GM21526 (cell line): ENCODE data around the gene CNGA2.

Experiments
- ATAC-seq: cut with Tn5 transposase; IDR thresholded peaks from one replicate; pipeline ENCODE4 v1.9.1; 2021; ENCODE audit warnings: moderate library complexity; ENCODE audit not compliant: unreplicated experiment, low FRiP score

CNGA2 gene

GRCh38 chrX:151746502-151746901 is 12.0 kb downstream of the CNGA2 start:
- no peak for ATAC-seq

GRCh38 chrX:151750511-151750910 is 16.0 kb downstream of the CNGA2 start:
- no peak for ATAC-seq

- ATAC-seq, result no peak
Observed at GRCh38 chrX:151752847-151753246, 18.3 kb downstream of the CNGA2 start.

GRCh38 chrX:151753313-151754046 is 18.9 kb downstream of the CNGA2 start:
- no peak for ATAC-seq

- no peak for ATAC-seq
Observed at GRCh38 chrX:151754047-151754429, 19.5 kb downstream of the CNGA2 start.

GRCh38 chrX:151754641-151755215 is 20.2 kb downstream of the CNGA2 start:
- no peak for ATAC-seq

- ATAC-seq, result no peak
Observed at GRCh38 chrX:151759041-151759708, 24.6 kb downstream of the CNGA2 start.

- no peak for ATAC-seq
Observed at GRCh38 chrX:151762802-151763201, 28.3 kb downstream of the CNGA2 start.

- ATAC-seq, result no peak
Observed at GRCh38 chrX:151763711-151764110, 29.2 kb downstream of the CNGA2 start.

- no peak for ATAC-seq
Observed at GRCh38 chrX:151765026-151765425, 30.5 kb downstream of the CNGA2 start.

- no peak for ATAC-seq
Observed at GRCh38 chrX:151771726-151772125, 37.2 kb downstream of the CNGA2 start.

GRCh38 chrX:151773434-151773833 is 38.9 kb downstream of the CNGA2 start:
- no peak for ATAC-seq

- ATAC-seq, result no peak
Observed at GRCh38 chrX:151774421-151774820, 39.9 kb downstream of the CNGA2 start.

- no peak for ATAC-seq
Observed at GRCh38 chrX:151776181-151776731, 41.7 kb downstream of the CNGA2 start.

- no peak for ATAC-seq
Observed at GRCh38 chrX:151776936-151777335, 42.4 kb downstream of the CNGA2 start.

GRCh38 chrX:151779258-151779657 is 44.7 kb downstream of the CNGA2 start:
- no peak for ATAC-seq

- no peak for ATAC-seq
Observed at GRCh38 chrX:151780621-151781020, 46.1 kb downstream of the CNGA2 start.

- ATAC-seq, result no peak
Observed at GRCh38 chrX:151789179-151789800, 54.7 kb downstream of the CNGA2 start.

GRCh38 chrX:151790481-151791160 is 56.1 kb downstream of the CNGA2 start:
- no peak for ATAC-seq

GRCh38 chrX:151791961-151792360 is 57.4 kb downstream of the CNGA2 start:
- no peak for ATAC-seq

GRCh38 chrX:151792505-151792904 is 58.0 kb downstream of the CNGA2 start:
- ATAC-seq, result no peak
